HG03565 (cell line): ENCODE measurements around the gene NUMBL.
"Not testable (repeated sequence)": the region's sequence is repeated elsewhere in the genome, so short reads cannot be mapped to it uniquely, and the experiment has no call there.

Source experiments
- ATAC-seq: cut with Tn5 transposase; IDR thresholded peaks from one replicate; pipeline ENCODE4 v1.9.1; 2021; ENCODE audit warnings: mild to moderate bottlenecking, moderate library complexity; ENCODE audit not compliant: unreplicated experiment

Gene NUMBL

DNA sequence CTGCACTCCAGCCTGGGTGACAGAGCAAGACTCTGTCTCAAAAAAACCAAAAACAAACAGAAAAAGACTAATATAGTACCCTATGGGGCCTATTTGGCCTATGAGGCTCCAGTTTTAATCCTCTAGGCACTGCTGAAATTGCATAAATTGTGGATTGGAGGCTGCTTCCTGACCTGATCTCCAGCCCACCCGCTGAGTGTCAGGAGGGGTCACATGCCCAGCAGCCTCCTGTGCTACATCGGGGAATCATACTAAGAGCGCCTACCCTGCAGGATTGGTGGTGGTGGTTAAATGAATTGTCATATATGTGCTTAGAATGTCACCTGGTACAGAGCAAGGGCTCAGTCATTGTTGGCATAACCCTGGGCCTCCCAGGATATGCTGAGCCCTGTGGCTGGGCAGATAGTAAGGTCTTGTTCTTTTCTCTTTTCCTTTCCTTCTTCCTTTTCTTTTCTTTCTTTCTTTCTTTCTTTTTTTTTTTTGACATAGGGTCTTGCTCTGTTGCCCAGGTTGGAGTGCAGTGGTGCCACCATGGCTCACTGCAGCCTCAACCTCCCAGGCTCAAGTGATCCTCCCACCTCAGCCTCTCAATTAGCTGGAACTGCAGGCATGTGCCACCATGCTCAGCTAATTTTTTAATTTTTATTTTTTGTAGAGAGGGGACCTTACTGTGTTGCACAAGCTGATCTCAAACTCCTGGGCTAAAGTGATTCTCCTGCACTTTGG, 58.0 kb downstream of the NUMBL start:
- ATAC-seq = no peak

DNA sequence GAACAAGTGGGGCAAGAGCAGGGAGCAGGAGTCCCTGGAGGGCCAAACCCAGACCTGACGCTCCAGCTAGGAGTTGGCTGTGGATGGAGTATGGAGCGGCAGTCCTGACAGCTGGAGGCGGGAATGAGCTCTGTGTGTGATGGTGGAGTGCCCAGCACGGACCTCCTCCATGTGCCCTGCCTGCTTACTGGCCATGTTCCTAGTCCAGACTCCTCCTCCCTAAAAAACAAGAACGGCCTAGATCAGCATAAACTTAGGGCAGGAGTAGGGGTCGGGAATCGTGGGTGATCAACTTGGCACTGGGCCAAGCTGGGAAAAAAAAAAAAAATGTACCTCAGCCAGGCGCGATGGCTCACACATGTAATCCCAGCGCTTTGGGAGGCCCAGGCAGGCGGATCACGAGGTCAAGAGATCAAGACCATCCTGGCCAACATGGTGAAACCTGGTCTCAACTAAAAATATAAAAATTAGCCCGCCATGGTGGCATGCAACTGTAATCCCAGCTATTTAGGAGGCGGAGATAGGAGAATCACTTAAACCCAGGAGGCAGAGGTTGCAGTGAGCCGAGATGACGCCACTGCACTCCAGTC, 59.8 kb downstream of the NUMBL start:
- ATAC-seq = no peak

DNA sequence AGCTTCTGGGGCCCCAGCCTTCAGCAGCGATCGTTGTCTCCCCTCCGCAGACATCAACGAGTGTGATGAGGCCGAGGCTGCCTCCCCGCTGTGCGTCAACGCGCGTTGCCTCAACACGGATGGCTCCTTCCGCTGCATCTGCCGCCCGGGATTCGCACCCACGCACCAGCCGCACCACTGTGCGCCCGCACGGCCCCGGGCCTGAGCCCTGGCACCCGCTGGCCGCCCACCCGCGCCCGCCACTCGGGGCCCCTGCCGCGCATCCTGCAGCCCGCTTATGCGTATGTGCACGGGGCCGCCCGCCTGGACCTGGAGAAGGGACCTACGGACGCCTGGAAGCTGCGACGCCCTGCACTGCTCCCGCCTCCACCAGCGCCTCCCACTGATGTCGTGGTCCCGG, 61.1 kb downstream of the NUMBL start:
- no peak for ATAC-seq

DNA sequence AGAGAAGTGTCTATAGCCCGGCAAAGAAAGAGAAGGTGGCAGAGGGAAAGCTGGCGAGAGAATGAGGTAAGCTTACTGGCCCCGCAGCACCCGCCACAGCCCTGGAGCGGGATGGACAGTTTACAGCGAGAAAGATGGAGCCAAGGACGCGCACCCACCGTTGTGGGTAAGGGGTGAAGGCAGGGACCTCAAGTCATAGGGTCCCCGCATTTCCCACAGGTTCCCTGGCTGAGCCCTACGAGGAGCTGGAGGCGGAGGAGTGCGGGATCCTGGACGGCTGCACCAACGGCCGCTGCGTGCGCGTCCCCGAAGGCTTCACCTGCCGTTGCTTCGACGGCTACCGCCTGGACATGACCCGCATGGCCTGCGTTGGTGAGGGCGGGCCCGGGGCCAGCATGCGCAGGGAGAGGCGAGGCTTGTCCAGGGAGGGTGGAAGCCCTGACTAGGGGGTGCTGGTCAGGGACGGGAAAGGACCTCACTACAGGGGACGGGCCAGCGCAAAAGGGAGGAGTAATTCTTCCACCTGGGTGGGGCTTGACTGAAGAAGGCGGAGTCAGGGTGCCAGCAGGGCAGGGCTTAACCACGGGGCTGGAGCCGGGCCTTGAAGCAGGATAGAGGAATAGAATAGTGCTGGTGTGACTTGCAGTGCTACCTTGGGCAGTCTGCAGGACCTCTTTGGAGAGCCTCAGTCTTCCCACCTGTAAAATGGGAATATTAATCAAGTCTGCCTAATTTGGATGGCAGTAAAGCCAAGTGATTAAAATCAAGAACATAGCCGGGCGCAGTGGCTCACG, 62.8 kb downstream of the NUMBL start:
- no peak for ATAC-seq

DNA sequence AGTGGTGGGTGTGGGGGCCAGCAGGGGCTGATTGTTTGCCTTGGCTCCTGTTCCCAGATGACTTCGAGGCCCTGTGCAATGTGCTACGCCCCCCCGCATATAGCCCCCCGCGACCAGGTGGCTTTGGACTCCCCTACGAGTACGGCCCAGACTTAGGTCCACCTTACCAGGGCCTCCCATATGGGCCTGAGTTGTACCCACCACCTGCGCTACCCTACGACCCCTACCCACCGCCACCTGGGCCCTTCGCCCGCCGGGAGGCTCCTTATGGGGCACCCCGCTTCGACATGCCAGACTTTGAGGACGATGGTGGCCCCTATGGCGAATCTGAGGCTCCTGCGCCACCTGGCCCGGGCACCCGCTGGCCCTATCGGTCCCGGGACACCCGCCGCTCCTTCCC, 63.5 kb downstream of the NUMBL start:
- ATAC-seq = no peak

DNA sequence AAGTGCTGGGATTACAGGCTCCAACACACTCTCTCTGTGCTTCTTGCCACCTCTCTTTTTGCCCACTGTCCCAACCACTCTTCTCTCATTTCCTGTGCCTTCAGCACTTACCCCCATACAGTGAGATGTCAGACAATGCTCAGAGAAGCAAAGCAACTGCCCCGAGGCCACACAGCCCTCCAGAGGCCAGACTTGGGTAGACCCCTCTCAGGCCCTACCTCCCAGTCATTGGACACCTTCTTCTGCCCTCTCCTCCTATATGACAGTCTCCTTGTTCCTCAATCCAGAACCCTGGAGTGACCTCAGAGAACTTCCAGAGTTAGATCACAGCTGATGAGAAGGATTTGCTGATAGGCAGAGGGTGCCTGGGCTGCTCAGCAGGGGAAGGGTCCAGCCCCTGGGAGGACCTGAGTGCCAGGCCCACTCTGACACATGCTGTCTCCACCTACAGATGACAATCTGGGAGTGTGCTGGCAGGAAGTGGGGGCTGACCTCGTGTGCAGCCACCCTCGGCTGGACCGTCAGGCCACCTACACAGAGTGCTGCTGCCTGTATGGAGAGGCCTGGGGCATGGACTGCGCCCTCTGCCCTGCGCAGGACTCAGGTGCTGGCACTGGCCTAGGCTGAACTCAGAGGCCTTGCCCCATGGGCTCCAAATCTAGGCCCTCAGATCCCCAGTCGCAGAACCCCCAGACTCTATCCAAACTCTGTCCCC, 64.9 kb downstream of the NUMBL start:
- no peak for ATAC-seq

DNA sequence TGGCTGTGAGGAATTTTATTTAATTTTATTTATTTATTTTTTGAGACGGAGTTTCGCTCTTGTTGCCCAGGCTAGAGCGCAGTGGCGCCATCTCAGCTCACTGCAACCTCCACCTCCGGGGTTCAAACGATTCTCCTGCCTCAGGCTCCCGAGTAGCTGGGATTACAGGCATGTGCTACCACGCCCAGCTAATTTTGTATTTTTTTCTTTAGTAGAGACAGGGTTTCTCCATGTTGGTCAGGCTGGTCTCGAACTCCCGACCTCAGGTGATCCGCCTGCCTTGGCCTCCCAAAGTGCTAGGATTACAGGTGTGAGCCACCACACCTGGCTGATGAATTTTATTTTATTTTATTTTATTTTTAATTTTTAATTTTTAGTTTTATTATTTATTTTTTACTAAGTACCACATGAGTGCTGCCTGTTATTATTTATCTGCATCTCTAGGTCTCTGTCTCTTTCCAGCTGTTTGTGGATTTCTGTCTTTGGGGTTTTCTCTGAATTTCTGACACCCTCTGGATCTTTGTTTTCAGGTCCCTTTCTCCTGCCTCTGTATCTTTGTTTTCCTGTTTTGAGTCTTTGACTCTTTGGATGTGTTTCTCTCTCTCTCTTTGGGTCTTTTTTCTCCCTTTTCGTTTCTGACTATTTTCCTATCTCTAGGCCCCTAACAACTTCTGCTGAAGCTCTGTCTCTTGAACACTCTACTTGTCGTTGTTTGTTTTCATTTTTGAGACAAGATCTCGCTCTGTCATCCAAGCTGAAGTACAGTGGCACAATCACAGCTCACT, 65.9 kb downstream of the NUMBL start:
- not testable (repeated sequence) for ATAC-seq

DNA sequence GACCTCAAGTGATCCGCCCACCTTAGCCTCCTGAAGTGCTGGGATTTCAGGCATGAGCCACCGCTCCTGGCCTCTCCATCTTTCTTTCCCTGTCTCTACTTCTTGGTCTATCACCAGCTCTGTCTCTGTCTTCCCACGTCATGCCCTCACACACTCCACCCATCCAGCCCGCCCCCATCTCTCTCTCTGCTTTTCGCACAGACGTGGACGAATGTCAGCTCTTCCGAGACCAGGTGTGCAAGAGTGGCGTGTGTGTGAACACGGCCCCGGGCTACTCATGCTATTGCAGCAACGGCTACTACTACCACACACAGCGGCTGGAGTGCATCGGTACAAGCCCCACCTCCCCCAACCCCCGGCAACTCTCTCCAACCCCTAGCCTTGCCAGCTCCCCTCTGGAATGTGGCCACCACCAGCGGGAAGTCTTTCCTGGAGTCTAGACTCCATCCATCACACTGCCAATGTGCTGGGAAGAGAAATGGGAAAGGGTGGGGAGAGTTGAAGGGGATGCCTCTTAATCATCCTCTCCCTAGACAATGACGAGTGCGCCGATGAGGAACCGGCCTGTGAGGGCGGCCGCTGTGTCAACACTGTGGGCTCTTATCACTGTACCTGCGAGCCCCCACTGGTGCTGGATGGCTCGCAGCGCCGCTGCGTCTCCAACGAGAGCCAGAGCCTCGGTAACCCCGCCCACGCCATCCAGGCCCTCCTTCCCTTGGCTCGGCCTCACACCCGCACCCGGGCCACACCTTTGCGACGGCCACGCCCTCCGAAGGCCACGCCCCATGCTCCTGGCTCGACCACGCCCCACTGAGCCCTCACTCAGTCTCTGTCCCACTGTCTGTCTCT, 66.8 kb downstream of the NUMBL start:
- no peak for ATAC-seq

DNA sequence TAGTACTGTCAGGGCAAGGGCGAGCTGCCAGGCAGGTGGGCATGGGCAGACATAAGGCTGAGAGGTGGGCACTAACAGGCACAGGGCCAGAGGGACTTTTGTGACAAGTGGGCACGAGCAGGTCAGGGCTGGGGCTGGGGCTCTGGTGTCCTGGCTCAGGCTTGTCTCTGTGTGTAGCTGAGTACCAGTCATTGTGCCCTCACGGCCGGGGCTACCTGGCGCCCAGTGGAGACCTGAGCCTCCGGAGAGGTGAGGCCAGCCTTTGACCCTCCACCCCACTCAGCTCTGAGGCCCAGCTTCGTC, 67.7 kb downstream of the NUMBL start:
- ATAC-seq = no peak

DNA sequence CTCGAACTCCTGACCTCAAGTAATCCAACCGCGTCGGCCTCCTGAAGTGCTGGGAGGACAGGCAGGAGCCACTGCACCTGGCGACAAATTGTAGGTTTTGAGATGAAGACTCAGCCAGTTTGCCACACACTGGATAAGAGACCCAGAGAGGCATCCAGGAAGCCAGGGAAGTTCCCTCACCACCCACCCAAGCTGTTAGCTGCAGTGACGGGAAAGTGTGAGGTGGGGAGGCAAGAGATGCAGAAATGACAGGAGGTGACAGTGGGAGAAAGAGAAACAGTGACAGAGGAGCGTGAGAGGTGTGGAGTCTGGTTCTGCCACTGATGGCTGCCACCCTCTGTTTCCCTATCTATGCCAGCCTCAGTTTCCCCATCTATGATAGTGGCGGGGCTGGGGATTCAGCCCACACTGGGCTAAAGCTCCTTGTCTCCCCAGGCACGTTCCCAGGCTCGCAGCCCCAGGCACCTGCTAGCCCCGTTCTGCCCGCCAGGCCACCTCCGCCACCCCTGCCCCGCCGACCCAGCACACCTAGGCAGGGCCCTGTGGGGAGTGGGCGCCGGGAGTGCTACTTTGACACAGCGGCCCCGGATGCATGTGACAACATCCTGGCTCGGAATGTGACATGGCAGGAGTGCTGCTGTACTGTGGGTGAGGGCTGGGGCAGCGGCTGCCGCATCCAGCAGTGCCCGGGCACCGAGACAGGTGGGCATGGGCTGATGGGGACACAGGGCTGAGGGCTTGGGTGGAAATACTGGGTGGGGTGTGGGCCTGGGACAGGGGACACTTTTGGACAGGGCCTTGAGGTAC, 68.3 kb downstream of the NUMBL start:
- ATAC-seq = no peak

DNA sequence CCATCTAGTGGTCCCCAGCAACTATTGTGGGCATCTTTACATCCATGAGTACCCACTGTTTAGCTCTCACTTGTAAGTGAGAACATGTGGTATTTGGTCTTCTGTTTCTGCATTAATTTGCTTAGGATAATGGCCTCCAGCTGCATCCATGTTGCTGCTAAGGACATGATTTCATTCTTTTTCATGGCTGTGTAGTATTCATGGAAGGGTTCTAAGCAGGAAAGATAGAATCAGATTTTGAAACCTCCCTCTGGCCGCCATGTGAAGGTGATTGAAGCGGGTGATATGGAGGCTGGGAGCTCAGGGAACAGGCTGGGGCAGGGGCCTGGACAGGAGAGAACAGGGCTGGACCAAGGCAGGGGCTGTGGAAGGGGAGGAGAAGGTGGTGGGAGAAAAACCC, 69.2 kb downstream of the NUMBL start:
- ATAC-seq = no peak

DNA sequence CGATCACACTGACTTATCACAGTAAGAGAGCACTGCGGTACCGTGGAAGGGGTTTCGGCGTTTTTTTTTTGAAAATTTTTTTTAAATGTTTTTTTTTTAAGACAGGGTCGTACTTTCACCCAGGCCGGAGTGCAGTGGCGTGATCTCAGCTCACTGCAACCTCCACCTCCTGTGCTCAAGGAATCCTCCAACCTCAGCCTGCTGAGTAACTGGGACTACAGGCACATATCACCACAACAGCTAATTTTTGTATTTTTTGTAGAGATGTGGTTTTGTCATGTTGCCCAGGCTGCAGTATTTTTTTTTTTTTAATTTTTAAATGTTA, 70.3 kb downstream of the NUMBL start:
- no peak for ATAC-seq

DNA sequence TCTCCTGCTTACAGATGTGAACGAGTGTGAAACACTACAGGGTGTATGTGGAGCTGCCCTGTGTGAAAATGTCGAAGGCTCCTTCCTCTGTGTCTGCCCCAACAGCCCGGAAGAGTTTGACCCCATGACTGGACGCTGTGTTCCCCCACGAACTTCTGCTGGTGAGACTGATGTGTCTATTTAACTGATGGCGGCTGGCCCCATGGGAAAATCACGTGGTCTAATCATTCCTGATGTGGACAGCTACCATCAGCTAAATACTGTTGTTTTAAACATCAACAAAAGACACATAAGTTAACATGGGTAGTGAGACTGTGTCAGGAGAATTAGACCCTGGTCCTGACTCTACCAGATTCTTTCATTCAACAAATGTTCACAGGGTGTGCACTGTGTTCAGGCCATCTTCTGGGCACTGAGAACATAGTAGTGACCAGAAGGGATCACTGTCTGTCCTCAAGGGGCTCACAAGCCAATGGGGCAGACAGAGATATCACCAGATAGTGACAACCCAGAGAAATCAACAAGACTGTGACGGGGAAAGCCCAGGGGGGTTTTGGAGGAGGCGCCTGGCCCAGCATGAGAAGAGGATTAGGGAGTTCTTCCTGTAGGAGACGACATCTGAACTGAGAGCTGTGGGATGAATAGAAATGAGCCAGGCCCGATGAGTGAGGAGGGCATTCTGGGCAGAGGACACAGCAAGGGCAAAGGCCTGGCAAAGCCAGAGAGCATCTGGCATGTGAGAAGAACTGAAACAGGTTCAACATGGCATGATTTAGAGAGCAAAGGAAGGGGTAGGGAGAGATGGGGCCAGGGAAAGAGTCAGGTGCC, 70.9 kb downstream of the NUMBL start:
- no peak for ATAC-seq

DNA sequence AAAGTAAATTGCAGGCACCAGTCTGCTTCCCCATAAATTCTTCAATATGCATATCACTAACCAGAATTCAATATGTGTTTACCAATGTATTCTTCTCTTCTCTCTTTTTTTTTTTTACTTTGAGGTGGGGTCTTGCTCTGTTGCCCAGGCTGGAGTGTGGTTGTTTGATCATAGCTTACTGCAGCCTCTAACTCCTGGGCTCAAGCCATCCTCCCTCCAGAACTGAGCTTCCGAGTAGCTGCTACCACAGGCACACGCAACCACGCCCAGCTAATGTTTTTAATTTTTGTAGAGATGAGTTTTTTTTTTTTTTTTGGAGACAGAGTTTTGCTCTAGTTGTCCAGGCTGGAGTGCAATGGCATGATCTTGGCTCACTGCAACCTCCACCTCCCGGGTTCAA, 72.5 kb downstream of the NUMBL start:
- no peak for ATAC-seq

DNA sequence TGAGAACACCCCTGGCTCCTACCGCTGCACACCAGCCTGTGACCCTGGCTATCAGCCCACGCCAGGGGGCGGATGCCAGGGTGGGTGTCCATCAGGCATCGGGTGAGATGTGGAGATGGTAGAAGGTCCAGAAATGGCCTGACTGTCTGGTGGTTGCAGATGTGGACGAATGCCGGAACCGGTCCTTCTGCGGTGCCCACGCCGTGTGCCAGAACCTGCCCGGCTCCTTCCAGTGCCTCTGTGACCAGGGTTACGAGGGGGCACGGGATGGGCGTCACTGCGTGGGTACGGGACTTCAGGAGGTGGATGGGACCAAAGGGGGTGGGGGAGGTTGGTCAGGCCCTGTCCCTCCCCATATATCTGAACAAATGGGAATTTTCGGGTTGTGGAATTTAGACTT, 73.5 kb downstream of the NUMBL start:
- no peak for ATAC-seq

DNA sequence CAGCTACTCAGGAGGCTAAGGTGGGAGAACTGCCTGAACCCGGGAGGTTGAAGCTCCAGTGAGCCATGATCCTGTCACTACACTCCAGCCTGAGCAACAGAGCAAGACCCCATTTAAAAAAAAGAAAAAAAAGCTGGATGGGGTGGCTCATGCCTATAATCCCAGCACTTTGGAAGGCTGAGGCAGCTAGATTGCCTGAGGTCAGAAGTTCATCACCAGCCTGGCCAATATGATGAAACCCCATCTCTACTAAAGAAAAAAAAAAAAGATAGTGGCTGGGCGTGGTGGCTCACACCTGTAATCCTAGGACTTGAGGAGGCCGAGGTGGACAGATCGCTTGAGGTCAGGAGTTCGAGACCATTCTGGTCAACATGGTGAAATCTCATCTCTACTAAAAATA, 74.3 kb downstream of the NUMBL start:
- ATAC-seq = no peak
